Measurements from ENCODE around the gene ALG2. TPM values are rescaled to one million over a fixed set of nuclear protein-coding genes. Genes with fewer than 3 reads are reported as not detected.

ALG2 gene
- total and polyA plus RNA-seq, 9 of the 15 experiments (the other 6 are each of a cell fraction or from before 2014, with no cell fraction given), result 4.9 to 41.9 (median 20.2) TPM

- peak; percentile 48 for TF ChIP-seq REST (IDR thresholded peaks at IDR 0.05; ENCODE audit: borderline replicate concordance)
- TF ChIP-seq REST (CRISPR knock-in tag; IDR thresholded peaks at IDR 0.05; ENCODE audit: low read depth), result peak; percentile 70; the same call in 1 of the 2 replicates
- no peak for TF ChIP-seq IFI16 (CRISPR knock-in tag; IDR thresholded peaks at IDR 0.05)
- TF ChIP-seq HMGXB4 (CRISPR knock-in tag; IDR thresholded peaks at IDR 0.05), result 0 out of 2 replicates have a peak, but pooled peaks have one; percentile 73
- TF ChIP-seq CREB1 (IDR thresholded peaks at IDR 0.05), result peak; percentile 53
- peak; percentile 20; the same call in 1 of the 2 replicates for TF ChIP-seq CREB1 (CRISPR knock-in tag; IDR thresholded peaks at IDR 0.05)
- peak; percentile 42 for TF ChIP-seq TAL1 (IDR thresholded peaks at IDR 0.05)
- peak; percentile 61 for TF ChIP-seq MYC (IDR thresholded peaks at IDR 0.05; ENCODE audit: low read depth, low read length)
- TF ChIP-seq MYC (CRISPR knock-in tag; IDR thresholded peaks at IDR 0.05; ENCODE audit: borderline replicate concordance, low read depth), result no peak
- TF ChIP-seq ZBTB7A (IDR thresholded peaks at IDR 0.05; ENCODE audit: borderline replicate concordance, control insufficient read depth, low read depth, low read length), result peak; percentile 91
- TF ChIP-seq ZNF165 (CRISPR knock-in tag; IDR thresholded peaks at IDR 0.05; ENCODE audit: borderline replicate concordance), result no peak
- peak; percentile 96 for TF ChIP-seq HNRNPLL (IDR thresholded peaks at IDR 0.05; ENCODE audit: low read depth, low read length, poor library complexity, severe bottlenecking)
- TF ChIP-seq PHF20 (IDR thresholded peaks at IDR 0.05; ENCODE audit: partially characterized antibody), result peak; percentile 75
- peak; percentile 99 for TF ChIP-seq EP400 (IDR thresholded peaks at IDR 0.05)
- no peak for TF ChIP-seq ZBTB5 (IDR thresholded peaks at IDR 0.05)
Measured at GRCh38 chr9:99221621-99222415, at the start of gene ALG2, which contains the start of gene SEC61B (continued).
